GM08714 (cell line): ENCODE results near the gene FBXO39.
"Not testable (repeated sequence)": the region's sequence is repeated elsewhere in the genome, so short reads cannot be mapped to it uniquely, and the experiment has no call there.

Experiments
- H3K4me3 ChIP-seq: fragments of 200-500 bp; sonication (Bioruptor generic); 2 replicates; pipeline ENCODE4 v1.5.1; 2014; ENCODE audit warnings: mild to moderate bottlenecking, low read length, inconsistent platforms
- ZNF274 ChIP-seq: IDR thresholded peaks from 2 replicates; pipeline ENCODE4 v1.6.1; 2012; ENCODE audit warnings: mild to moderate bottlenecking, low read depth, low read length

The FBXO39 gene

DNA sequence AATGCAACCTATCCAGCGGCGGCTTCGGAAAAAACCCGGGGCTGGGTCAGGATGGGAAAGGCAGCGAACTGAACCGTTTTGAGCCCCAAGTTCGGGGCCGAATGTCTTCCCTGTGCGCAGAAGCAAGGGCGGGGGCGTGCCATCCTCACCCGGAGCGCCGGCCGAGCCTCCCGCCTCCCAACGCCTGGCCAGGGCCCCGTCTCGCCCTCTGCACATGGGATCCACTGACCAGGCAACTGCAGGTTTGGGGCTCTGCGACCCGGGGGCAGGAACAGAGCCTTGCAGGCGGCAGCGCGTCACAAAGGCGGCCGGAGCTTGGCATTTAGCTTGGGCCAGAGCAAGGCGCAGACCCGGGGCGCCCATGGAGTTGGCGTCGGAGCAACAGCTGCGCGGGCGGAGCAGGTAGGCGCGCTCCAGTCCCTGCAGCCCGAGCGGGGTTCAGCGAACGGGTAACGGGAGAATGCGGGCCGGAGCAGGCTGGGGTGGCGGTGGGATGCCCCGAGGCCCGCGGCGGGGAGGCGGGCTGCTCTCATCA lies at the start of gene FBXO39:
Gene FBXO39 (plus strand): TSS at position 345 of the 535 bp plus-strand sequence. CDS start 3,654 bp downstream, outside the sequence.
- TF ChIP-seq ZNF274: no peak
- H3K4me3 ChIP-seq: no peak within 1 kb of the TSS

- no peak for TF ChIP-seq ZNF274
- H3K4me3 ChIP-seq: no peak overlapping the region
Measured at GRCh38 chr17:6729531-6729930, 46.5 kb upstream of the FBXO39 start.

DNA sequence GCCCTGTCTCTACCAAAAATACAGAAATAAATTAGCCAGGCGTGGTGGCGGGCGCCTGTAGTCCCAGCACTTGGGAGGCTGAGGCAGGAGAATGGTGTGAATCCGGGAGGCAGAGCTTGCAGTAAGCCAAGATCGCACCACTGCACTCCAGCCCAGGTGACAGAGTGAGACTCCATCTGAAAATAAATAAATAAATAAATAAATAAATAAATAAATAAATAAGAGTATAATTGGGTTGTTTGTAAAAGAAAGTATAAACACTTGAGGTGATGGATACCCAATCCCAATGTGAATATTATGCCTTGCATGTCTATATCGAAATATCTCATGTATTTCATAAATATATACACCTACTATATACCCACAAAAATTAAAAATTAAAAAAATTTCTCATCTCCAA lies 29.4 kb upstream of the FBXO39 start:
- not testable (repeated sequence) for H3K4me3 ChIP-seq

DNA sequence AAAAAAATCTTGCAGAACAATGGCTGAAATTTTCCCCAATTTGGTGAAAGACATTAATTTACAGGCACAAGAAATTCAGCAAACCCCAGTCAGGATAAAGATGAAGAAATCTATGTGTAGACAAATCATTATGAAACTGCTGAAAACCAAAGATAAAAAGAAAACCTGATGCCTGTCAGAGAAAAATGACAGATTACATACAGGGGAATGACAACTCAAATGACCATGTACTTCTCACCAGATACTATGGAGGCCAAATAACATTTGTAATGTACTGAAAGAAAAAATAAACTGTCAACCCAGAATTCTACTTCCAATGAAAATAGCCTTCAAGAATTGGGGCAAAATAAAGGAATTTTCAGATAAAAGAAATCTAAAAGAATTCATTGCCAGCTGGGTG lies 27.4 kb upstream of the FBXO39 start:
- TF ChIP-seq ZNF274: no peak
- H3K4me3 ChIP-seq: no peak overlapping the region

DNA sequence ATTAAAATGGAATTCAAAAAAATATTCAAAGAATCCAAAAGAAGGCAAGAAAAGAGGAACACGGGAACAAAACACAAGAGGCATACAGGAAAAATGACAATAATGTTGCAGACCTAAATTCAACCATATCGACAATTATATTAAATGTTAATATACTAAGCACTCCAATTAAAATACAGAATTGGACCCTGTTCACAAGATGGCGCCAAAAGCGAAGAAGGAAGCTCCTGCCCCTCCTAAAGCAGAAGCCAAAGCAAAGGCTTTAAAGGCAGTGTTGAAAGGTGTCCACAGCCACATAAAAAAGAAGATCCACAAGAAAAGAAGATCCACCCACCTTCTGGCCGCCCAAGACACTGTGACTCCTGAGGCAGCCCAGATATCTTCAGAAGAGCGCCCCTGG lies 26.5 kb upstream of the FBXO39 start:
- H3K4me3 ChIP-seq: no peak overlapping the region
- no peak for TF ChIP-seq ZNF274

GRCh38 chr17:6752068-6752909 lies 23.7 kb upstream of the FBXO39 start:
- no peak for TF ChIP-seq ZNF274
- H3K4me3 ChIP-seq: no peak overlapping the region

DNA sequence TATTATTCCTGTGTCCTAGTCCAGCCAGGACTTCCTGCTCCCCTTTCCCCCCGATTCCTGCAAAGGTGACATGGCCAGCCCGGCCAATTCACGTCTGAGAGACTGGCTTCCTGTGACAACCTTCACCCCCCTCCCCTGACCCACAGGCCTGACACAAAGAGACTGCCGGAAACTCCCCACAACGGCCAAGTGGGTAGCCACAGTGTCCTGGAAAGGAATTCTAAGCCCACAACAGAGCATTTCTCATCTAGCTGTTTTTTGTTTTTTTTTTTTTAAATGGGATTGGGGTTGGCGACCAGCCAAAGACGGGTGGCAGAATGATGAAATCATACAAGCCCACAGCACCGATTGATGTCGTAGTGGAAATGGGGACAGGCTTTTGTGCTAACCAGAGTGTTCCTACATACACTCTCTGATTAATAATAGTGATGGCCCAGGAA lies 23.0 kb upstream of the FBXO39 start:
- no peak for TF ChIP-seq ZNF274
- no peak overlapping the region for H3K4me3 ChIP-seq

DNA sequence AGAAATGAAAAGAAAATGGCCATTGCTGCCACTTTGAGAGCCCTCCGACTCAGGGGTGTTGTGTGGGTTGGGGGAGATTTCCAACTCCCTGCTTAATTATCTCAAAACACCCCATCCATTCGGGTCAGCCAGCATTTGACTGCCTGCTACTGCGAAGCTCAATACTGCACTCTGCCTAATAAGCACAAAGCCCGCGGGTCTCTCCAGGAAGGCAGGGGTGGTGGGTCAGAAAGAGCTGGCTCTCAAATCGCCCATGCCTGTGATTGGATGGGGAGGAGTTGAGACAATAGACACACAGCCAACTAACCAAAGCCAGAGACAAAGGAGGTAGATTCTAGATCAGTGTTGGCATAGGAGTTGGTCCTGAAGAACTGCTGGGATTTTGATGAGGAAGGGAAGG lies 22.5 kb upstream of the FBXO39 start:
- TF ChIP-seq ZNF274: no peak
- no peak overlapping the region for H3K4me3 ChIP-seq

GRCh38 chr17:6755281-6755680 lies 20.7 kb upstream of the FBXO39 start:
- peak overlapping the region; percentile 69; the same call in 1 of the 2 replicates for H3K4me3 ChIP-seq
- no peak for TF ChIP-seq ZNF274

DNA sequence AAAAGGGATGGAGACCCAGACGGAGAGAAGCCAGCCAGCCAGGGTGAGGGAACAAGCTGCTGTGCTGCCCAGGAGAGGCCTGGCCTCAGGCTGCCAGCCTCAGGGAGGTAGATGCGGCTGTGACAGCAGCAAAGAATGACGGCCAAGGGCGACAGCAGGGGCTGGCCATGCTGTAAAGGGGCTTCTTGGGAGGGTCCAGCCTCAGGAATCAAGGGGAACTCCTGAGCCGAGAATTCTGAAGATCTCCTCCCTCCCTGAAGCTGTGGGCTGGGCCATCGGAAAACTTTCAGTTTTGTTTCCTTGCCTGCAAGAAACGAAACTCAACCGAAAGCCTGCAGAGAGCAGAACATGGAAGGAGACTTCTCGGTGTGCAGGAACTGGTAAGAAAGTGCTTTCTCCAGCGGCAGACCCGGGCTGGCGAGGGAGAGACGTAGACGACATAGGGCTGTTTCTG lies 20.3 kb upstream of the FBXO39 start, which contains the start of gene XAF1:
Gene XAF1 (plus strand): TSS at position 316 of the 454 bp plus-strand sequence. CDS start 33 bp downstream, at position 349.
- TF ChIP-seq ZNF274: no peak
- peak within 1 kb of the TSS; percentile 69; the same call in 1 of the 2 replicates for H3K4me3 ChIP-seq

DNA sequence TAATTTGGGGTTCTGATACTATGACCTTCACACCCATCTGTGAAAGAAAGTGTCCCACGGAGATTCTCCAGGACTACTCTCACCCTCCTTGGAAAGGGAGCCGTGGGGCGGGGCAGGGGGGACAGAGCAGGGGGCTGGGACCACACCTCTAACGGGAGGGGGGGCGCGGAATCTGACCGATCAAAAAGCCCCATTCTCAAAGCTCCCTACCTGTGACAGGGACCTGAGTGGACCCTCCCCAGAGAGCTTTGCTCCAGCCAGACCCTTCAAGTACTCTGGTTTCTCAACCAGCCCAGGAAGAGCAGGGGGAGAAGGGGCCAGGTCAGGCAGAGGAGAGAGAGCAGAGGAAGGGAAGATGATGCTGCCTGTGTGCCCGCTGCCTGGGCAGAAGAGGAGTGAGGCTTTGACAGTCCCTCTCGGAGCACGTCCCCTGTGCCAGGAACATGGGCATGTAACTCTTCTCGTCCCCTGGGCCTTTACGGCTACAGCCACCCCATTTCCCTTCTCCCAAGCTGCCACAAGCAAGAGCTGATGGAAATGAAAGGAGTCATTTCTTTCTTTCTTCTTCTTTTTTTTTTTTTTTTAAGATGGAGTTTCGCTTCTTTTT lies 19.5 kb upstream of the FBXO39 start:
- H3K4me3 ChIP-seq: peak overlapping the region; percentile 69; the same call in 1 of the 2 replicates
- no peak for TF ChIP-seq ZNF274

GRCh38 chr17:6757747-6758146 lies 18.3 kb upstream of the FBXO39 start:
- no peak for TF ChIP-seq ZNF274
- no peak overlapping the region; the same call in 1 of the 2 replicates for H3K4me3 ChIP-seq

DNA sequence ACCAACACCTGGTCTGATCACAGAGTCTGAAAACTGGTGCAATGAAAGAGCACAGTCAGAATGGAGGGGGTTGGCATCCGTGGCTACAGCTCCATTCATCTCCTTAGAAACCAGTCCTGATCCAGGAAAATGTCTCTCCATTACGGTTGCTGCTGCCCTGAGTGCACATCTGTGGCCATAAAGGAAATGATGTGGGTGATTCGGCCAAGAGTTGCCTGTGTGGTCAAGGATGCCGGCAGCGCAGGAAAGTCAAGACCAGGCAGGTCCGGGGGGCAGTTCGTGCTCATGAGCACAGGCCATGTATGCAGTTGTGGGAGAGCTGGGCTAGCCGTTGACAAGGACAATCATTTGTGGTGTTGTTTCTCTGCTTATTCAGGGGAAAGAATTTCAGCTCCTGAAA lies 14.2 kb upstream of the FBXO39 start:
- H3K4me3 ChIP-seq: no peak overlapping the region
- TF ChIP-seq ZNF274: no peak

DNA sequence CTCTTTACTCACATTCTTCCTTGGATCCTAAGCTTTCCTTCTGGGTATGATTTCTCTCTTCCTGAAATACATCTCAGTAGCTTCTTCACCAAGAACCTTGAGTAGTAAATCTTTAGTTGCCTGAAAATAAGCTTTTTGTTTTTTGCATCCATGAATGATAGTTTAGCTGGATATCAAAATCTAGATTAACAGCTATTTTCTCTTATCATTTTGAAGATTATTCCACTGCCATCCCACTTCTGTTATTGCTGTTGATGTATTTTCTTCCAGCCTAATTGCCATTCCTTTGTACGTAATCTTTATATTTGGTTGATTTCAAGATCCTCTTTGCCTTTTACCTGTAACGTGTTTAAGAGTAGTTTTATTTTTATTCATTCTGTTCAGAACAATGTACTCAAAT lies 7.6 kb upstream of the FBXO39 start:
- H3K4me3 ChIP-seq: no peak overlapping the region
- TF ChIP-seq ZNF274: no peak

GRCh38 chr17:6772016-6772415 lies 4.0 kb upstream of the FBXO39 start:
- TF ChIP-seq ZNF274: no peak
- no peak overlapping the region for H3K4me3 ChIP-seq

- H3K4me3 ChIP-seq: not testable (repeated sequence)
Measured at GRCh38 chr17:6774906-6775305, 1.1 kb upstream of the FBXO39 start.
